CD4-positive, alpha-beta T cell treated with Interleukin-15 for 4 hours (primary cell): ENCODE results near the gene BMP6.
"Not testable (repeated sequence)": the region's sequence is repeated elsewhere in the genome, so short reads cannot be mapped to it uniquely, and the experiment has no call there.

Experiments used
- DNase-seq: peaks from one replicate; pipeline ENCODE4 v3.0.0-alpha.2; 2020; ENCODE audit warnings: low spot score

BMP6 gene

DNA sequence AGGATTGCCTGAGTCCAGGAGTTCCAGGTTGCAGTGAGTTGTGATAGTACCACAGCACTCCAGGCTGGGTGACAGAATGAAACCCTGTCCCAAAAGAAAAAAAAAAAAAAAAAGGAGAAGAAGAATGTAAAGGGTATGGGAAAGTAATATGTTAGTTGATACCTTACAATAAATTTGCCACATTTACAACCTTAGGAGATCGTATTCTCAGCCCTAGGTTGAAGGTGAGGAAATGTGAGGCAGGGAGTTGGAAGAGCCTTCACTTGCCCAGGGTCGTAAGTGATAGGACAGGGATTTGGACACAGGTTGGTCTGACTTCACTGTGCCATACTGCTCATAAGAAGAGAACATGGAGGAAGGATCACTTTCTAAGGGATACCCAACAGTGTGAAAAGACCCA lies 68.6 kb downstream of the BMP6 start:
- no peak for DNase-seq

GRCh38 chr6:7797386-7797785 lies 71.5 kb downstream of the BMP6 start:
- no peak for DNase-seq

GRCh38 chr6:7798751-7799150 lies 72.9 kb downstream of the BMP6 start:
- DNase-seq: no peak

- DNase-seq: no peak
Measured at GRCh38 chr6:7802662-7803061, 76.8 kb downstream of the BMP6 start.

- no peak for DNase-seq
Measured at GRCh38 chr6:7803214-7803613, 77.3 kb downstream of the BMP6 start.

DNA sequence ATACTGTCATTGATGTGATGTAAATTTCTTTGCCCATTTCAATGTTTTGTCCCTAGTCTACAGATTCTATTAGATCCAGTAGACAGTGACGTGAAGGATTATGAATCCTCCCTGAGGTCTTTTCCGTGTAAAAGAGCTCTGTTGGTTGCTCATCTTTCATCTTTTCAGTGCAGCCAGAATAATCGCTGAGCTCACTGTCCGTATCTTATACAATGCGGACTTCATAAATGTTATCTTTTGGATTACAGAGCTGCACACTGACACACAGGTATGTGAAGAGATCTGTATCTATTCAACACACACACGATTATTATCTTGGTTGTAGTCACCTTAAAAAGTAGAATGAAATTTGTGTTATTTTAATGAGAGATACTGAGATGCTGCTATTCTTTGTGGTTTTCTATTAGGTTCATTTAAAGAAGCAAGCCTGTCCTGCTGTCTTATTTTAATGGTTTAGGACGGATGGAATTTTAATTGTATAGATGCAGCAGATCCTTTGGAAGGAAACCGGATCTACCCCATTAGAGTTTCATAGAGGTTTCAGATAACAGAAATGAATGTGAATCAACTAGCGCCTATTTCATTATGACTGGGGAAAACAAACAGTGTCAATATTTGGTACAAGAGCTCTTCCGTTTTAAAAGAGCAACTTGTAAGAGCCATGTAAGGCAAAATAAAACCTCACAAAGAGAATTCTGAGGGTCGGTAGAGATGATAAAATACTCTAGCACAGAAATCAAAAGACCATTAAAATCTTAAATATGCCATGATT lies 79.4 kb downstream of the BMP6 start:
- no peak for DNase-seq

- no peak for DNase-seq
Measured at GRCh38 chr6:7805850-7806214, 79.9 kb downstream of the BMP6 start.

GRCh38 chr6:7806711-7807110 lies 80.8 kb downstream of the BMP6 start:
- DNase-seq: no peak

- DNase-seq: no peak
Measured at GRCh38 chr6:7809346-7809745, 83.4 kb downstream of the BMP6 start.

DNA sequence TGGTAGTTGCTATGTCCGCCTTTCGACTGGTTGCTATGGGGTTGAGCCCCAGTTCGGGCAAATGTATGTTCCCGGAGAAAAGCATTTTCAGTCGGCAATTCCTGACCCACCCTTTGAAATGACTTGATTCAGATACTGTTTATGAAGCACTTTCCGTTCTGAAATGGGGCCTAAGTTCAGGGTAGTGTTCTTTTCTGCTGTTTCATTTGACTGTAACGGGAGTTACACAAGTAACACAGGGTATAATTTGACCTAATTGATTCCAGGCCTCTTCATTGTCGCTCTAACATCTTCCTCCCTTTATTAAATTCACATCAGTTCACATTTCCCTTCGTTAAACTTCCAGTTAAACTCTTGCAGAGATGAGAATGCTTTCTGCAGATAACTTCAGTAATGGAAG lies 85.5 kb downstream of the BMP6 start:
- no peak for DNase-seq

DNA sequence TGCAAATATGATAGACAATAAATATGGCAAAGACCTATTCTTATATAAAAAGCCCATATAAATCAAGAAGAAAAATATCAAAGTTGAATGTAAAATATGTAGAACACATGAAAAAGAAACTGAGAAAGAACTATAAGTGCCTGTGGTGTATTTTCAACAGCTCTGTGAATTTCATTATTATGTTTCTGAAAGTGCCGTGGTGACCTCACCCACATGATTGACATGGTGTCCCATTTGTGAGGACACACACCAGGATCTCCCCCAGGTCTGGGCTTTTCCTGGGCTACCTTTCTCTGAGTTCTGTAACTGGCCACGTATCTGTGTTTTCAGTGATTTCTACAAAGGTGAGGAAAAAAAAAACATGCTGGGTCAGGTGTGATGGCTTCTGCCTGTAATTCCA lies 86.7 kb downstream of the BMP6 start:
- DNase-seq: no peak

GRCh38 chr6:7813193-7813592 lies 87.3 kb downstream of the BMP6 start:
- DNase-seq: no peak

DNA sequence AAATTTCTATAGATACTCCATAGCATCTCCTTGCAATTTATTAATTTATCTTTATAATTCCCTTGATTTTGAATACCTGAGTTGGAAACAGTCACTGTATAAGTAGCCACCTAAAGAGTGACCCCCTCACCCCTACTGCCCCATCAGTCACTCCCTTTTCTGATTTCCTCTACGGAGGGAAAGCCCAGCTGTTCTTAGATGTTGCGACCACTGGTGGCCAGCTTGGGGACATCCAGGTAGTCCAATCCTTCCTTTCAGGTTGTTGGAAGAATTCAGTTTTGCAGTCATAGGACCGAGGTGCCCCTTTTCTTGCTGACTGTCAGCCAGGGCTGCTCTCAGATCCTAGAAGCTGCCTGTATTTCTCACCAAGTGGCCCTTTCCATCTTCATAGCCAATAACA lies 87.8 kb downstream of the BMP6 start:
- no peak for DNase-seq

- DNase-seq: no peak
Measured at GRCh38 chr6:7815716-7816115, 89.8 kb downstream of the BMP6 start.

- not testable (repeated sequence) for DNase-seq
Measured at GRCh38 chr6:7817184-7817583, 91.3 kb downstream of the BMP6 start.

DNA sequence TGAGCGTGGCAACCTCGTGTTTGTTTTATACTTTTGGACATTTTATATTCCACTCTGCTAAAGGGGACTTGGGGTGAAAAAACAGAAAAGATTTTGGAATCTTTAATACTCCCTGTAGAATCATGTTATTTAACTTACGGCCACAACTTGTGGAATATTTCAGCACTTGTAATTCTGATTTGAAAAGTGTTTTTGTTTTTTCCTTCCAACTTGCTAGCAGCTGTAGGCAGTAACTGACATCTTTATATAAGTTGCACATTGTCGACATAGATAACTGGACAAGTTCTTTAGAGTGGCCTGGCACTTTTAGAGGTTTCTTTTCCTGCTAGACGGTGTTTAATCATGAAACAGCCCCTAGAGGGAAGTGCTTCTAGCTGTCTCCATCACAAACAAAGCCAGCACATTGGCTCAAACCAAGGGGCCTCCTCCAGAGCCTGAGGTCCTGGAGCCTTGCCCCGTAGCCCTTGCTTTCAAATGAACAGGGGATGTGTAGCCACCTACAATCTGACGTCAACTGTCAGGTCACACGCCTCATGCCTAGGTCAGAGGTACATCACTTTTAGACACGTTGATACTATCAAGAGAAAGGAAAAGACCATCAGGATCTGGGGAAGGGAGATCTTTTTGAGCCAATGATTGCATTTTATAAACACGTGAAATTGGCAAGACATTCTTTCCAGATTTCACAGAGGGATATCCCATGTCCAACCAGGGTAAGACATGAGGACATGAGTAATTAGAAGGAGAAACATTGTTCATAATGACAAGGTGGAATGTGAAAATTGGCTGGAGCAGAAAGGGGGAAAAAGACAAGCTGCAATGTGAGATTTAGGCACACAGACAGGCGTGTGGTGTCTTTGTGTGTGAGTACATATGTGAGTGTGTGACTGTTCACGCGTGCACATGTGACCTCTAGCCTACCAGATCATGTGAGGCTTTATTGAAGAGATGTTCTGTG lies 92.6 kb downstream of the BMP6 start:
- no peak for DNase-seq

GRCh38 chr6:7819431-7820015 lies 93.6 kb downstream of the BMP6 start:
- DNase-seq: no peak

DNA sequence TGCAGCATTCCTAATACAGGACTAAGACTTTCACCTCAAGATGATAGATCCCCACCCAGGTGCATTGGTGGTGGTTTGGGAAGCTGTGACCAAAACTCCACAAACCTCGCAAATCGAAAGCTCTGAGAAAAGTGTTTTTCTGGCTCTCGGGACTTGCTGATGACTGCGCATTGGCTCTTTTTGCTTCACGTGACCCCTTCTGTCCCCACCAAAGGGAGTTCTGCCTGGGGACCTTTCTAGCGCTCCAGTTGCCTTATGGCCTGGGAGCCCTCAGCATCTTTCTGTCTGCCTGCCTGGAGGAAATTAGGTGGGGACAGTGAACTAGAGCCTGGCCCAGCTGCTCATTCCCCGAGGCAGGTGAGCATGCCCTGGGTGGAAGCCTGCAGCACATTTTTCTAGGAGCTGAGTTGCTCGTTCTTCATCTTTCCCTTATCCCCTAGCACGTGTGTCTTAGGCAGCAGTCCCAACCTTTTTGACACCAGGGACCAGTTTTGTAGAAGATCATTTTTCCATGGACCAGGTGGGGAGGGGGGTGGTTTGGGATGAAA lies 94.5 kb downstream of the BMP6 start:
- no peak for DNase-seq

- DNase-seq: no peak
Measured at GRCh38 chr6:7821426-7821825, 95.5 kb downstream of the BMP6 start.

DNA sequence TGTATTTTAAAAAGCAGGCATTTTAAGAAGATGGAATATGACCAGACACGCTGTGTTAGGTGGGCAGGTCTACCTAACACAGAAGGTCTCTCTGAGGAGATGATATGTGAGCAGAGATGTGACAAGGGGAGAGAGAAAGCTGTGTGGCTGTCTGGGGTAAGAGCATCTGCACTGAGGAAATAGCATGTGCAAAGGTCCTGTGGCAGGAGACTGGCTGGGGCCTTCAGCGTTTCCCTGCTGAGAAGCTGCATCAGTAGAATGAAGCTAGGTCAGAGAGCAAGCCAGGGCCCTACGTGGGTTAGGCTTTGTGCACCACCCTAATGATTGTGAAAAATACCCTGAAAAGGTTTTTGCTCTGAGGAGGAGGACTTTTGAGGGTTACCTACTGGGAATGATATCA lies 97.7 kb downstream of the BMP6 start:
- no peak for DNase-seq

GRCh38 chr6:7825986-7826385 lies 100.1 kb downstream of the BMP6 start:
- DNase-seq: no peak

DNA sequence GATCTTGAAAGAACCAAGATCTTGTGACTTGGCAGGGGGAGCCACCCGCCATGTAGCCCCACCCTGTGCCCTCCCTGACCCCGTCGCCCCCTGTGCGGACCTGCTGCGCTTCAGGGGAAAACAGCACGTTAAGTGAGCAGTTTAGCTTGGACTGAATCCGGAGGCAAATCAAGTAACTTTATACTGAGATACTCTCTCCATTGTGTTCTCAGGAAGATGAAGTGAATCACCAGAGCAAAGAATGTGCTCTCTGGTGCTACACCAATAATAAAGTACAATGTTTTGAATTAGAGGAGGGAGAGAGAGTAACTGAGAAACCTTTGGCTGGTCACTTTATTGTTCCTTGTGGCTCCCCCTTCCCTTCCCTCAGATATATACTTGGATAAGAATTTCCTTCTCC lies 101.2 kb downstream of the BMP6 start:
- no peak for DNase-seq

- no peak for DNase-seq
Measured at GRCh38 chr6:7828124-7828523, 102.2 kb downstream of the BMP6 start.
